Smooth muscle cell (in vitro differentiated cells): Measurements from ENCODE around the gene CYB561D2. TPM values are rescaled to one million over a fixed set of nuclear protein-coding genes. Genes with fewer than 3 reads are reported as not detected.

Source experiments
- DNase-seq: peaks from one replicate; lab custom pipeline; 2025; ENCODE audit not compliant: unreplicated experiment; lab: John Stamatoyannopoulos, UW
- H2AFZ ChIP-seq: fragments of 200-600 bp; sonication (generic); 2 replicates; pipeline ENCODE4 v1.6.0; 2016; ENCODE audit warnings: antibody characterized with exemption, low read depth, mild to moderate bottlenecking
- H3F3A ChIP-seq: fragments of 200-600 bp; sonication (generic); 2 replicates; pipeline ENCODE4 v1.6.0; 2017; ENCODE audit warnings: antibody characterized with exemption, low read depth
- H3K27ac ChIP-seq: fragments of 200-600 bp; sonication (generic); 2 replicates; pipeline ENCODE4 v1.5.1; 2016; ENCODE audit warnings: low read depth, mild to moderate bottlenecking
- H3K27me3 ChIP-seq: fragments of 200-600 bp; sonication (generic); 2 replicates; pipeline ENCODE4 v1.6.1; 2016; ENCODE audit warnings: low read depth, mild to moderate bottlenecking
- H3K36me3 ChIP-seq: fragments of 200-600 bp; sonication (generic); 2 replicates; pipeline ENCODE4 v1.5.1; 2016; ENCODE audit warnings: low read depth
- H3K4me1 ChIP-seq: fragments of 200-600 bp; sonication (generic); 2 replicates; pipeline ENCODE4 v1.5.1; 2016; ENCODE audit warnings: low read depth
- H3K4me2 ChIP-seq: fragments of 200-600 bp; sonication (generic); 2 replicates; pipeline ENCODE4 v1.6.0; 2016; ENCODE audit warnings: mild to moderate bottlenecking
- H3K4me3 ChIP-seq: fragments of 200-600 bp; sonication (generic); 2 replicates; pipeline ENCODE4 v1.5.1; 2016; ENCODE audit warnings: mild to moderate bottlenecking
- H3K79me2 ChIP-seq: fragments of 200-600 bp; sonication (generic); 2 replicates; pipeline ENCODE4 v1.6.0; 2016; ENCODE audit warnings: low read depth, mild to moderate bottlenecking
- H3K9ac ChIP-seq: fragments of 200-600 bp; sonication (generic); 2 replicates; pipeline ENCODE4 v1.6.0; 2016; ENCODE audit warnings: low read depth
- H3K9me3 ChIP-seq: fragments of 200-600 bp; sonication (generic); replicated peaks from 2 replicates; pipeline ENCODE4 v1.5.1; 2016; ENCODE audit warnings: low read depth
- H4K20me1 ChIP-seq: fragments of 200-600 bp; sonication (generic); 2 replicates; pipeline ENCODE4 v1.6.0; 2016; ENCODE audit warnings: low read depth
- WGBS: methylation state at CpG from one replicate; pipeline ENCODE4 v1.1.7; 2016; ENCODE audit warnings: low lambda C conversion rate; 5-methylcytosine and 5-hydroxymethylcytosine counted together
- polyA plus RNA-seq: library from polyadenylated mRNA; unstranded; fragments of >200 nt; fragmentation: Nextera tagmentation; extraction: Ambion mirVana; gene quantifications from 2 replicates; pipeline ENCODE4 v1.2.1, GENCODE V29; 2016
- total RNA-seq: library from RNA; depleted of rRNA; stranded (reverse); fragments of >200 nt; gene quantifications from 2 replicates; pipeline ENCODE4 v1.2.3, GENCODE V29; 2014
- TF ChIP-seq, protein P1 (sequence below): fragments of 200-600 bp; sonication (generic); IDR thresholded peaks from 2 replicates; pipeline ENCODE4 v1.5.1; 2017; ENCODE audit warnings: borderline replicate concordance, mild to moderate bottlenecking, antibody characterized with exemption; ENCODE audit not compliant: insufficient read depth, poor library complexity, severe bottlenecking

Gene CYB561D2
- total and polyA plus RNA-seq, 2 experiments from 2014 or later: 21.6 to 22.6 TPM

DNA sequence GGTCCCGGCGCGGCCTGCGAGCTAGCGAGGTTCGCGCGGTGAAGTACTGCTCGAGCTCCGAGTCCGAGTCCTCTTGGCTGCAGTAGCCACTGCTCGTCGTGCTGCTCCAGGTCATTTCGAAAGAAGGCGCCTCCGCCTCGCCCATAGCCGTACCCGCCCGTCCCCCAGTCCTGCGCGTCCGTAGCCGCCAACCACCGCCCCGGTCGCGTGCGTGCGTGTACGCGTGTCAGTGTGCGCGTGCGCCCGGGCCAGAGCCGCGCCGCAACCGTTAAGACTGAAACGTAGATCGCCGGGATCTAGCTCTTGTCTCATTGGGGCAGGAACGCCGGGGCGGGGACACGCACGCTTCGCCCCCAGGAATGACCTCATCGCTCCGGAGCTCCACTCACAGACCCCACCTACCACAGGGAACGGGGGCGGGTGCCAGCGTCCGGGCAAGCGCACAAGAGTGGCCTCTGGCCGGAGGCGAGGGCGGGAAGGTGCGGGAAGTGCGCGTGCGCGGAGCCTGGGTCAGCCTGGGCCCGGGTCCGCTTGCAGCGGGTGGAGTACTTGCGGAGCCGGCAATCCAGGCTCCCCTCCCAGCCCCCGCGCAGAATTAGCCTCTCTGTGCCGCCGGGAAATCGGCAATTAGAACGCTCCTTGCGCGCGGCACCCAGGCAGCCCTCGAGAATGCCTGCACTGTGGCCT is 13.3 kb upstream of the CYB561D2 start:
- peaks cover 40% of the 10 kb centered on the region for H4K20me1 ChIP-seq
- H3K4me1 ChIP-seq: peaks cover 43% of the 10 kb centered on the region
- peaks cover 19% of the 10 kb centered on the region for H3K27me3 ChIP-seq
- H3K9ac ChIP-seq: peak overlapping the region; percentile 94
- peak overlapping the region; percentile 93 for H3K27ac ChIP-seq
- TF ChIP-seq, protein P1, sequence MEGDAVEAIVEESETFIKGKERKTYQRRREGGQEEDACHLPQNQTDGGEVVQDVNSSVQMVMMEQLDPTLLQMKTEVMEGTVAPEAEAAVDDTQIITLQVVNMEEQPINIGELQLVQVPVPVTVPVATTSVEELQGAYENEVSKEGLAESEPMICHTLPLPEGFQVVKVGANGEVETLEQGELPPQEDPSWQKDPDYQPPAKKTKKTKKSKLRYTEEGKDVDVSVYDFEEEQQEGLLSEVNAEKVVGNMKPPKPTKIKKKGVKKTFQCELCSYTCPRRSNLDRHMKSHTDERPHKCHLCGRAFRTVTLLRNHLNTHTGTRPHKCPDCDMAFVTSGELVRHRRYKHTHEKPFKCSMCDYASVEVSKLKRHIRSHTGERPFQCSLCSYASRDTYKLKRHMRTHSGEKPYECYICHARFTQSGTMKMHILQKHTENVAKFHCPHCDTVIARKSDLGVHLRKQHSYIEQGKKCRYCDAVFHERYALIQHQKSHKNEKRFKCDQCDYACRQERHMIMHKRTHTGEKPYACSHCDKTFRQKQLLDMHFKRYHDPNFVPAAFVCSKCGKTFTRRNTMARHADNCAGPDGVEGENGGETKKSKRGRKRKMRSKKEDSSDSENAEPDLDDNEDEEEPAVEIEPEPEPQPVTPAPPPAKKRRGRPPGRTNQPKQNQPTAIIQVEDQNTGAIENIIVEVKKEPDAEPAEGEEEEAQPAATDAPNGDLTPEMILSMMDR: no peak
- H3K4me2 ChIP-seq: peak overlapping the region; percentile 89
- peak overlapping the region; percentile 79 for H3K4me3 ChIP-seq
- no peaks in the 10 kb centered on the region for H3K36me3 ChIP-seq
- H3K9me3 ChIP-seq: no peaks in the 10 kb centered on the region
- peaks cover 17% of the 10 kb centered on the region for H3F3A ChIP-seq
- under 1% methylated on average over 60 of the region's 79 CpGs for WGBS
- H3K79me2 ChIP-seq: peaks cover 46% of the 10 kb centered on the region
- peak; percentile 94 for DNase-seq
- peak overlapping the region; percentile 96 for H2AFZ ChIP-seq

DNA sequence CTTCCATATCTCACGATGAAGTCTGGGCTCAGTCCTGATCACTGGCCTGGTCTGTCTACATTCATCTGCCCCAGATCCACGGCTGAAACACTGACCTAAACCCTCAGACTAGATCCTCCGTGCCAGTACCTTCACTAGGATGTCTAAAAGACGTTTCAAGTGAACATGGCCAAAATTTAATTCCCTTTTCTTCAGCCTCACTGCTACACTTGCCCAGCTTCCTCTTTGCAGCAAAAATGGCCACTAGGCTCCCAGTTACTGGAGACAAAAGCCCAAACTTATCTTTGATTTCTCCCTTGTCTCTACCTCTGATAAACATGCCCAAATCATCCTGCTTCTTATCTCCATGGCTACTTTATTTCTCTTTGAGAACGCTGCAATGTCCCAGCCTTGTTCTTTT is 11.7 kb upstream of the CYB561D2 start:
- WGBS: 86% methylated on average over 5 of the region's 5 CpGs
- H3K4me1 ChIP-seq: peaks cover 40% of the 10 kb centered on the region
- no peak for DNase-seq
- H3K9me3 ChIP-seq: no peaks in the 10 kb centered on the region
- H3K79me2 ChIP-seq: peaks cover 30% of the 10 kb centered on the region
- H3K36me3 ChIP-seq: no peaks in the 10 kb centered on the region
- no peak overlapping the region for H3K9ac ChIP-seq
- peaks cover 19% of the 10 kb centered on the region for H3K27me3 ChIP-seq
- H3K27ac ChIP-seq: no peak overlapping the region
- no peak overlapping the region for H3K4me3 ChIP-seq
- H4K20me1 ChIP-seq: peaks cover 23% of the 10 kb centered on the region
- H3F3A ChIP-seq: peaks cover 17% of the 10 kb centered on the region
- TF ChIP-seq, protein P1: no peak
- no peak overlapping the region for H3K4me2 ChIP-seq
- H2AFZ ChIP-seq: no peak overlapping the region

DNA sequence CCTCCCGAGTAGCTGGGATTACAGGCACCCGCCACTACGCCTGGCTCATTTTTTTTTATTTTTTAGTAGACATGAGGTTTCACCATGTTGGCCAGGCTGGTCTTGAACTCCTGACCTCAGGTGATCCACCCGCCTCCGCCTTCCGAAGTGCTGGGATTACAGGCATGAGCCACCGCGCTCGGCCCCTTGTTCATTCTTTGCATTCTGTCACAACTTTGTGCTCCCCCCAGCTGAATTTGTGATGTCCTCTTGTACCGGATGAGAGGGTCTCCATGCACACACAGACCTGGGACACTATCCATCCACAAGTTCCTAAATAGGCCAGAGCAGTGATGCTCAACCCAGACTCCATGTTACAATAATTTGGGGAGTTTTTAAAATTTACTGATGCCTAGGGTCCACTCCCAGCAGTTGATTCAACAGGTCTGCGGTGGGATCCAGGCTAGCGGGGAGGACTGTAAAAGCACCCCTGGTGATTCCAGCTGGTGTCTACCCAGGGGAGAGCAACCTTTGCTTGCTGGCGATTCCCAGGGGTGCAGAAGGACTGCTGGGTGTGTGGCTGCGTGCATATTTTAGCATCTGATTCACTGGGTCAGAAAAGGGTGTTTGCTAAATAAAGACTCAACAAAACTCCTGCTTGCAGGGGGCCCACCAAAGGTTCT is 11.0 kb upstream of the CYB561D2 start:
- peaks cover 19% of the 10 kb centered on the region for H3K27me3 ChIP-seq
- peak overlapping the region; percentile 89 for H3K4me2 ChIP-seq
- H2AFZ ChIP-seq: no peak overlapping the region
- no peak for DNase-seq
- peaks cover 23% of the 10 kb centered on the region for H3K79me2 ChIP-seq
- H3K36me3 ChIP-seq: no peaks in the 10 kb centered on the region
- H4K20me1 ChIP-seq: peaks cover 17% of the 10 kb centered on the region
- peaks cover 16% of the 10 kb centered on the region for H3F3A ChIP-seq
- no peak overlapping the region for H3K27ac ChIP-seq
- H3K4me1 ChIP-seq: peaks cover 34% of the 10 kb centered on the region
- TF ChIP-seq, protein P1: no peak
- H3K9me3 ChIP-seq: no peaks in the 10 kb centered on the region
- H3K9ac ChIP-seq: no peak overlapping the region
- H3K4me3 ChIP-seq: peak overlapping the region; percentile 45
- 92% methylated on average over 14 of the region's 14 CpGs for WGBS

DNA sequence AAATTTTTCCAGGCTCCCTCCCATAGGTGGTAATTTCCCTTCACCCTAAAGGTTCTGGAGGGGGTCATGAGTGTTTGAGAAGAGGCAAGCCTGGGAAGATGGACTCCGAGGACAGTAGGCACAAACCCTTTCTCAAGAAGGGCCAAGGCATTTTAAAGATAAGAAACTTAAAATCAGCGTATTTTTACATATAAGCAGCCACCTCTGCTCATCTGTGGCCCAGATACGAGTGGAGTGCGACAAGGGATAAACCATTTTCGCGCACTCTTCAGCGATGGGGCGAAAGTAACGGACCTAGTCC is 10.6 kb upstream of the CYB561D2 start:
- TF ChIP-seq, protein P1: no peak
- Histone ChIP-seq H3K4me2 (peak overlapping the region; percentile 89), H4K20me1 (peaks cover 12% of the 10 kb centered on the region), H3K36me3 (no peaks in the 10 kb centered on the region), H3K27me3 (peaks cover 19% of the 10 kb centered on the region), H3K4me1 (peaks cover 29% of the 10 kb centered on the region), H3K9ac (no peak overlapping the region), H3F3A (peaks cover 11% of the 10 kb centered on the region), H3K9me3 (no peaks in the 10 kb centered on the region), H3K27ac (no peak overlapping the region), H3K79me2 (peaks cover 18% of the 10 kb centered on the region), H2AFZ (peak overlapping the region; percentile 62), H3K4me3 (peak overlapping the region; percentile 45)
- DNase-seq: no peak
- 45% methylated on average over 7 of the region's 9 CpGs for WGBS
